H9 (cell line): Measurements from ENCODE around the gene RNF183. TPM values are rescaled to one million over a fixed set of nuclear protein-coding genes. Genes with fewer than 3 reads are reported as not detected.

Experiments used
- DNase-seq: peaks from one replicate; pipeline ENCODE4 v3.0.0-alpha.2; 2017
- H2AFZ ChIP-seq: one replicate; pipeline ENCODE4 v1.6.1; 2013; ENCODE audit warnings: mild to moderate bottlenecking, low read length, control low read depth, moderate library complexity
- H2AK5ac ChIP-seq: 2 replicates; pipeline ENCODE4 v1.6.1; 2013; ENCODE audit warnings: low read length, control low read depth, mixed read lengths; ENCODE audit not compliant: insufficient read length
- H2BK120ac ChIP-seq: one replicate; pipeline ENCODE4 v1.6.1; 2013; ENCODE audit warnings: low read depth, mild to moderate bottlenecking, low read length, control low read depth, inconsistent platforms; ENCODE audit not compliant: poor library complexity, severe bottlenecking
- H2BK12ac ChIP-seq: 2 replicates; pipeline ENCODE4 v1.6.1; 2013; ENCODE audit warnings: low read length, control low read depth, mixed read lengths, low read depth; ENCODE audit not compliant: insufficient read length
- H2BK15ac ChIP-seq: 2 replicates; pipeline ENCODE4 v1.6.1; 2013; ENCODE audit warnings: low read depth, low read length, control low read depth
- H2BK20ac ChIP-seq: one replicate; pipeline ENCODE4 v1.6.1; 2013; ENCODE audit warnings: low read depth, mild to moderate bottlenecking, low read length, control low read depth, inconsistent platforms; ENCODE audit not compliant: poor library complexity, severe bottlenecking
- H2BK5ac ChIP-seq: 2 replicates; pipeline ENCODE4 v1.6.1; 2013; ENCODE audit warnings: low read length, control low read depth, mixed read lengths; ENCODE audit not compliant: insufficient read length
- H3K14ac ChIP-seq: 2 replicates; pipeline ENCODE4 v1.6.1; 2013; ENCODE audit warnings: low read length, control low read depth; ENCODE audit not compliant: insufficient read depth
- H3K18ac ChIP-seq: 2 replicates; pipeline ENCODE4 v1.6.1; 2013; ENCODE audit warnings: low read depth, mild to moderate bottlenecking, mixed read lengths, low read length, control low read depth; ENCODE audit not compliant: insufficient read length
- H3K23ac ChIP-seq: 2 replicates; pipeline ENCODE4 v1.6.1; 2013; ENCODE audit warnings: low read length, control low read depth, mixed read lengths, low read depth; ENCODE audit not compliant: insufficient read length
- H3K23me2 ChIP-seq: 2 replicates; pipeline ENCODE4 v1.6.1; 2013; ENCODE audit warnings: low read depth, mild to moderate bottlenecking, mixed read lengths, low read length, control low read depth; ENCODE audit not compliant: insufficient read length, poor library complexity, severe bottlenecking
- H3K27ac ChIP-seq: 2 replicates; pipeline ENCODE4 v1.5.1; 2013; ENCODE audit warnings: low read length, control low read depth, mixed read lengths, low read depth; ENCODE audit not compliant: insufficient read length
- H3K27me3 ChIP-seq: 2 replicates; pipeline ENCODE4 v1.6.1; 2013; ENCODE audit warnings: low read length, control low read depth, inconsistent platforms; ENCODE audit not compliant: insufficient read depth
- H3K4ac ChIP-seq: 2 replicates; pipeline ENCODE4 v1.6.1; 2013; ENCODE audit warnings: low read depth, mild to moderate bottlenecking, control low read depth, inconsistent platforms, low read length, moderate library complexity
- H3K4me1 ChIP-seq: 2 replicates; pipeline ENCODE4 v1.6.1; 2013; ENCODE audit warnings: low read length, control low read depth, inconsistent platforms; ENCODE audit not compliant: insufficient read depth
- H3K4me2 ChIP-seq: 2 replicates; pipeline ENCODE4 v1.6.1; 2013; ENCODE audit warnings: low read length, control low read depth, mixed read lengths; ENCODE audit not compliant: insufficient read length, insufficient read depth
- H3K56ac ChIP-seq: 2 replicates; pipeline ENCODE4 v1.6.1; 2013; ENCODE audit warnings: low read depth, mild to moderate bottlenecking, mixed read lengths, low read length, control low read depth; ENCODE audit not compliant: insufficient read length
- H3K79me1 ChIP-seq: 2 replicates; pipeline ENCODE4 v1.6.1; 2013; ENCODE audit warnings: low read depth, mild to moderate bottlenecking, moderate library complexity, low read length, control low read depth, inconsistent platforms; ENCODE audit not compliant: insufficient read depth, poor library complexity, severe bottlenecking
- H3K79me2 ChIP-seq: 2 replicates; pipeline ENCODE4 v1.6.1; 2013; ENCODE audit warnings: low read length, control low read depth, inconsistent platforms; ENCODE audit not compliant: insufficient read depth
- H3K9ac ChIP-seq: 2 replicates; pipeline ENCODE4 v1.6.1; 2013; ENCODE audit warnings: low read length, control low read depth, mixed read lengths; ENCODE audit not compliant: insufficient read length; ENCODE audit errors: extremely low read depth
- H3K9me3 ChIP-seq: one replicate; pipeline ENCODE4 v1.6.1; 2013; ENCODE audit warnings: low read depth, low read length, inconsistent platforms; ENCODE audit not compliant: control insufficient read depth
- H3T11ph ChIP-seq: one replicate; pipeline ENCODE4 v1.6.1; 2013; ENCODE audit warnings: mild to moderate bottlenecking, low read length, control low read depth, inconsistent platforms
- H4K20me1 ChIP-seq: one replicate; pipeline ENCODE4 v1.6.1; 2013; ENCODE audit not compliant: control insufficient read depth, insufficient read length, insufficient read depth
- H4K5ac ChIP-seq: 2 replicates; pipeline ENCODE4 v1.6.1; 2013; ENCODE audit warnings: low read depth, mild to moderate bottlenecking, mixed read lengths, low read length, control low read depth; ENCODE audit not compliant: insufficient read length
- H4K8ac ChIP-seq: replicated peaks from 2 replicates; pipeline ENCODE4 v1.6.1; 2013; ENCODE audit warnings: low read length, control low read depth, mixed read lengths, low read depth; ENCODE audit not compliant: insufficient read length
- H4K91ac ChIP-seq: 2 replicates; pipeline ENCODE4 v1.6.1; 2013; ENCODE audit warnings: low read depth, mild to moderate bottlenecking, moderate library complexity, mixed read lengths, low read length, control low read depth; ENCODE audit not compliant: insufficient read length
- H3K27ac Mint-ChIP-seq, 3 experiments: 2 replicates in 2 of 3; 3 replicates in 1 of 3; pipeline ENCODE4 v1.8.0; 2020 to 2021; ENCODE audit warnings: mixed read lengths in 3 of 3, mild to moderate bottlenecking in 1 of 3, moderate library complexity in 1 of 3
- H3K27me3 Mint-ChIP-seq: 2 replicates; pipeline ENCODE4 v1.8.0; 2021; ENCODE audit warnings: low read depth, mild to moderate bottlenecking, moderate library complexity, mixed read lengths
- H3K36me3 Mint-ChIP-seq, 3 experiments: 2 replicates in 2 of 3; 3 replicates in 1 of 3; pipeline ENCODE4 v1.8.0; 2020 to 2021; ENCODE audit warnings: low read depth in 3 of 3, mixed read lengths in 3 of 3; ENCODE audit not compliant: insufficient read depth in 1 of 3
- H3K4me1 Mint-ChIP-seq, 2 experiments: 2 replicates each; pipeline ENCODE4 v1.8.0; 2020; ENCODE audit warnings: mixed read lengths in 2 of 2
- H3K4me3 Mint-ChIP-seq, 2 experiments: 2 replicates in 1 of 2; 3 replicates in 1 of 2; pipeline ENCODE4 v1.8.0; 2020 to 2021; ENCODE audit warnings: mild to moderate bottlenecking in 2 of 2, mixed read lengths in 2 of 2, moderate library complexity in 1 of 2
- H3K9me3 Mint-ChIP-seq, 2 experiments: 2 replicates in 1 of 2; 3 replicates in 1 of 2; pipeline ENCODE4 v1.8.0; 2020; ENCODE audit warnings: mild to moderate bottlenecking in 2 of 2, mixed read lengths in 2 of 2, moderate library complexity in 1 of 2
- total RNA-seq: library from RNA; stranded (reverse); gene quantifications from 2 replicates; pipeline ENCODE4 v1.2.1, GENCODE V29; 2021
- TF ChIP-seq, protein P1 (sequence below): fragments of 200-600 bp; sonication (generic); conservative IDR thresholded peaks from 3 replicates; pipeline ENCODE4 v1.8.0; 2021; ENCODE audit warnings: antibody characterized with exemption, mild to moderate bottlenecking

Gene RNF183
- total RNA-seq, 1 experiment from 2014 or later: 0.33 TPM

- H3K27me3 Mint-ChIP-seq: no peaks in the 10 kb centered on the region
- Histone ChIP-seq H2AFZ (no peak overlapping the region), H2BK5ac (no peak overlapping the region), H3K23ac (no peak overlapping the region), H3K79me2 (no peaks in the 10 kb centered on the region), H3K4me2 (no peak overlapping the region), H2BK20ac (no peak overlapping the region), H3K56ac (no peak overlapping the region), H4K8ac (no peak overlapping the region), H2BK15ac (no peak overlapping the region), H3K79me1 (no peaks in the 10 kb centered on the region), H3K27ac (no peak overlapping the region), H4K5ac (no peak overlapping the region), H3K9me3 (no peaks in the 10 kb centered on the region), H4K20me1 (no peaks in the 10 kb centered on the region), H3K4me1 (no peaks in the 10 kb centered on the region), H2AK5ac (no peak overlapping the region), H2BK120ac (no peak overlapping the region), H3K9ac (no peak overlapping the region), H3T11ph (no peak overlapping the region), H3K23me2 (no peaks in the 10 kb centered on the region), H2BK12ac (no peak overlapping the region), H4K91ac (no peak overlapping the region), H3K27me3 (no peaks in the 10 kb centered on the region), H3K14ac (no peak overlapping the region), H3K4ac (no peak overlapping the region), H3K18ac (no peak overlapping the region)
- no peak overlapping the region for H3K27ac Mint-ChIP-seq
- peaks cover 3 to 5% of the 10 kb centered on the region in 2 experiments; a peak in 3 of 5 replicates for H3K9me3 Mint-ChIP-seq
- no peak overlapping the region for H3K4me3 Mint-ChIP-seq
- H3K4me1 Mint-ChIP-seq: peaks cover 7 to 18% of the 10 kb centered on the region in 2 experiments; a peak in 3 of 4 replicates
- peaks cover 7 to 13% (median 7%) of the 10 kb centered on the region in 3 experiments; a peak in 6 of 7 replicates for H3K36me3 Mint-ChIP-seq
- no peak for DNase-seq
- TF ChIP-seq, protein P1, sequence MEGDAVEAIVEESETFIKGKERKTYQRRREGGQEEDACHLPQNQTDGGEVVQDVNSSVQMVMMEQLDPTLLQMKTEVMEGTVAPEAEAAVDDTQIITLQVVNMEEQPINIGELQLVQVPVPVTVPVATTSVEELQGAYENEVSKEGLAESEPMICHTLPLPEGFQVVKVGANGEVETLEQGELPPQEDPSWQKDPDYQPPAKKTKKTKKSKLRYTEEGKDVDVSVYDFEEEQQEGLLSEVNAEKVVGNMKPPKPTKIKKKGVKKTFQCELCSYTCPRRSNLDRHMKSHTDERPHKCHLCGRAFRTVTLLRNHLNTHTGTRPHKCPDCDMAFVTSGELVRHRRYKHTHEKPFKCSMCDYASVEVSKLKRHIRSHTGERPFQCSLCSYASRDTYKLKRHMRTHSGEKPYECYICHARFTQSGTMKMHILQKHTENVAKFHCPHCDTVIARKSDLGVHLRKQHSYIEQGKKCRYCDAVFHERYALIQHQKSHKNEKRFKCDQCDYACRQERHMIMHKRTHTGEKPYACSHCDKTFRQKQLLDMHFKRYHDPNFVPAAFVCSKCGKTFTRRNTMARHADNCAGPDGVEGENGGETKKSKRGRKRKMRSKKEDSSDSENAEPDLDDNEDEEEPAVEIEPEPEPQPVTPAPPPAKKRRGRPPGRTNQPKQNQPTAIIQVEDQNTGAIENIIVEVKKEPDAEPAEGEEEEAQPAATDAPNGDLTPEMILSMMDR: no peak
These were observed 55.5 kb downstream of the RNF183 start for GRCh38 chr9:113247640-113248039.

Other genes with a start within 250 kb of the RNF183 start
- gene ZFP37, start 246.7 kb downstream of the RNF183 start, total RNA-seq: 4.8 and 5.1 TPM in 2 replicates
- 1.0 and 1.3 TPM in 2 replicates for gene SLC31A2, start 152.4 kb downstream of the RNF183 start, total RNA-seq
- 18.5 and 19.3 TPM in 2 replicates for gene FKBP15, start 82.1 kb downstream of the RNF183 start, total RNA-seq
- gene SLC31A1, start 81.8 kb downstream of the RNF183 start, total RNA-seq: 34.4 and 34.8 TPM in 2 replicates
- gene CDC26, start 27.8 kb downstream of the RNF183 start, total RNA-seq: 37.8 and 38.6 TPM in 2 replicates
- gene PRPF4, start 27.7 kb downstream of the RNF183 start, total RNA-seq: 48.5 and 49.8 TPM in 2 replicates
- 0.59 and 0.72 TPM in 2 replicates for gene WDR31, start 36.9 kb upstream of the RNF183 start, total RNA-seq
- 4.5 and 5.1 TPM in 2 replicates for gene BSPRY, start 46.2 kb upstream of the RNF183 start, total RNA-seq
- 10.8 and 10.9 TPM in 2 replicates for gene HDHD3, start 73.6 kb upstream of the RNF183 start, total RNA-seq
- gene ALAD, start 97.9 kb upstream of the RNF183 start, total RNA-seq: 11.5 and 13.2 TPM in 2 replicates
- gene POLE3, start 107.3 kb upstream of the RNF183 start, total RNA-seq: 82.4 and 85.9 TPM in 2 replicates
- 0.24 and 0.57 TPM in 2 replicates for gene C9orf43, start 107.4 kb upstream of the RNF183 start, total RNA-seq
- gene RGS3, start 160.4 kb upstream of the RNF183 start, total RNA-seq: 12.1 and 13.9 TPM in 2 replicates